Spleen (tissue), 11 donors: ENCODE measurements around the gene TSSK3. TPM values are rescaled to one million over a fixed set of nuclear protein-coding genes. Genes with fewer than 3 reads are reported as not detected.

Source experiments
- DNase-seq: peaks from one replicate; pipeline ENCODE4 v3.0.0-alpha.2; 2020
- H3K27ac ChIP-seq, 8 donors: fragments of 200-600 bp; sonication (generic) in 7 of 8; 1 replicate in 4 of 8; 2 replicates in 4 of 8; pipeline versions ENCODE4 v1.5.0 to v1.8.0; 2016 to 2021; ENCODE audit warnings: inconsistent platforms in 4 of 8, mild to moderate bottlenecking in 4 of 8, moderate library complexity in 1 of 8
- H3K27me3 ChIP-seq, 7 donors: fragments of 200-600 bp; sonication (generic) in 6 of 7; replicated peaks in 1 of 7; 1 replicate in 4 of 7; 2 replicates in 3 of 7; pipeline versions ENCODE4 v1.5.0 to v1.8.0; 2016 to 2021; ENCODE audit warnings: inconsistent platforms in 3 of 7, mild to moderate bottlenecking in 1 of 7
- H3K36me3 ChIP-seq, 6 donors: fragments of 200-600 bp; sonication (generic) in 5 of 6; 1 replicate in 4 of 6; 2 replicates in 2 of 6; pipeline versions ENCODE4 v1.5.0 to v1.8.0; 2016 to 2021; ENCODE audit warnings: inconsistent platforms in 2 of 6
- H3K4me1 ChIP-seq, 6 donors: fragments of 200-600 bp; sonication (generic) in 5 of 6; 1 replicate in 3 of 6; 2 replicates in 3 of 6; pipeline versions ENCODE4 v1.5.0 to v1.8.0; 2016 to 2021; ENCODE audit warnings: inconsistent platforms in 3 of 6
- H3K4me3 ChIP-seq, 8 donors: fragments of 200-600 bp; sonication (generic) in 7 of 8; 1 replicate in 4 of 8; 2 replicates in 4 of 8; pipeline versions ENCODE4 v1.5.0 to v1.8.0; 2016 to 2021; ENCODE audit warnings: inconsistent platforms in 4 of 8, mild to moderate bottlenecking in 4 of 8, moderate library complexity in 2 of 8
- H3K9me3 ChIP-seq, 8 donors: fragments of 200-600 bp; sonication (generic) in 7 of 8; 1 replicate in 4 of 8; 2 replicates in 4 of 8; pipeline versions ENCODE4 v1.5.0 to v1.8.0; 2016 to 2021; ENCODE audit warnings: inconsistent platforms in 4 of 8
- CTCF ChIP-seq, 11 experiments: fragments of 200-600 bp in 7 of 11; fragments of 450-650 bp in 4 of 11; sonication (generic) in 4 of 11; IDR thresholded peaks in 8 of 11; conservative IDR thresholded peaks in 3 of 11; 1 replicate in 7 of 11; 2 replicates in 4 of 11; pipeline versions ENCODE4 v1.4.0 to v1.8.0; 2016 to 2021; ENCODE audit warnings: antibody characterized with exemption in 11 of 11, inconsistent platforms in 4 of 11, mild to moderate bottlenecking in 1 of 11
- POLR2A ChIP-seq, 3 donors: fragments of 450-650 bp; IDR thresholded peaks; one replicate each; pipeline ENCODE4 v1.5.1; 2017; ENCODE audit warnings: antibody characterized with exemption in 3 of 3, mild to moderate bottlenecking in 1 of 3
- POLR2AphosphoS5 ChIP-seq, 3 donors: sonication (generic); formaldehyde crosslinking; IDR thresholded peaks; one replicate each; pipeline ENCODE4 v1.5.1; 2017; ENCODE audit warnings: antibody characterized with exemption in 3 of 3
- WGBS, 5 donors: extraction: QIAGEN DNeasy Blood & Tissue Kit in 3 of 5; methylation state at CpG; one replicate each; pipeline versions ENCODE4 v1.1.5 to v1.1.7; 2013 to 2018; 5-methylcytosine and 5-hydroxymethylcytosine counted together
- intact Hi-C: fragments of 100-400 bp; cut with DNase I; formaldehyde crosslinking; loops from one replicate; pipeline ENCODE4 v1.15.0; 2023; ENCODE audit warnings: low total_unique reads
- polyA plus RNA-seq, 3 donors: library from polyadenylated mRNA; stranded (reverse); fragments of 200-250 nt; gene quantifications; one replicate each; pipeline ENCODE4 v1.2.1, GENCODE V29; 2013
- total RNA-seq, 7 donors: library from RNA; depleted of rRNA in 3 of 7; stranded (reverse); fragments of >200 nt in 3 of 7; fragmentation: NEBNext Ultra II Directional in 4 of 7; extraction: Animal tissue kit (Norgen Biotek cat#: 25700) in 4 of 7; gene quantifications; one replicate each; pipeline versions ENCODE4 v1.1.0 to v1.2.1, GENCODE V29; 2016 to 2021
- donor health status: healthy with polysubstance abuse.
- donor health status: DM: no; HTN: no; CAD: no; lungs with moderate emphysema.
- donor health status: DM: no; HTN: no; CAD: no.
- donor health status: Bipolar disorder and iron deficiency.
- donor health status: healthy.
- donor health status: DM: no; HTN: no; CAD: no.
- donor health status: DM: yes; HTN: yes; CAD: no.

TSSK3 gene
- total and polyA plus RNA-seq, 10 donors = 0.15 to 6.6 (median 2.6) TPM

GRCh38 chr1:32392325-32392724 lies 30.0 kb downstream of the TSSK3 start:
- no peak for DNase-seq
- H3K9me3 ChIP-seq = no peaks in the 10 kb centered on the region
- peaks cover 29 to 80% (median 49%) of the 10 kb centered on the region in 6 donors for H3K4me1 ChIP-seq
- whole genome bisulfite sequencing, 5 donors = 31 to 48% (median 42%) methylated on average over 3 of the region's 3 CpGs
- H3K4me3 ChIP-seq = peak overlapping the region in 3 of 8 donors; percentile 67 to 86 (median 84)
- peaks cover 0 to 57% (median 35%) of the 10 kb centered on the region in 6 donors for H3K36me3 ChIP-seq
- peak overlapping the region in 7 of 8 donors; percentile 3 to 97 (median 93) for H3K27ac ChIP-seq
- intact Hi-C loops = no loop called here
- no peak for TF ChIP-seq POLR2A (IDR thresholded peaks at IDR 0.05)
- TF ChIP-seq POLR2AphosphoS5 (IDR thresholded peaks at IDR 0.05) = no peak
- TF ChIP-seq CTCF (IDR thresholded peaks at IDR 0.05 in 8 of 11, conservative IDR thresholded peaks at IDR 0.05 in 3 of 11) = no peak
- no peaks in the 10 kb centered on the region for H3K27me3 ChIP-seq

GRCh38 chr1:32393136-32393535 lies 30.8 kb downstream of the TSSK3 start:
- Histone ChIP-seq H3K36me3 (peaks cover 0 to 49% (median 29%) of the 10 kb centered on the region in 6 donors), H3K27me3 (no peaks in the 10 kb centered on the region), H3K4me1 (peaks cover 29 to 72% (median 47%) of the 10 kb centered on the region in 6 donors), H3K9me3 (no peaks in the 10 kb centered on the region), H3K4me3 (peak overlapping the region in 7 of 8 donors; percentile 61 to 88 (median 79)), H3K27ac (peak overlapping the region; percentile 82 to 97 (median 93))
- TF ChIP-seq POLR2A (IDR thresholded peaks at IDR 0.05) = no peak
- TF ChIP-seq CTCF (IDR thresholded peaks at IDR 0.05 in 8 of 11, conservative IDR thresholded peaks at IDR 0.05 in 3 of 11) = no peak
- no peak for TF ChIP-seq POLR2AphosphoS5 (IDR thresholded peaks at IDR 0.05)
- intact Hi-C loops = no loop called here
- WGBS, 5 donors = 57 to 73% (median 70%) methylated on average over 1 of the region's 1 CpG
- DNase-seq = no peak

GRCh38 chr1:32393832-32394140 lies 31.4 kb downstream of the TSSK3 start:
- peak overlapping the region; percentile 61 to 88 (median 75) for H3K4me3 ChIP-seq
- H3K4me1 ChIP-seq = peaks cover 29 to 66% (median 47%) of the 10 kb centered on the region in 6 donors
- no peaks in the 10 kb centered on the region for H3K27me3 ChIP-seq
- WGBS, 5 donors = 2 to 4% (median 3%) methylated on average over 13 to 15 of the region's 15 CpGs
- TF ChIP-seq POLR2AphosphoS5 (IDR thresholded peaks at IDR 0.05) (no peak), CTCF (IDR thresholded peaks at IDR 0.05 in 8 of 11, conservative IDR thresholded peaks at IDR 0.05 in 3 of 11) (no peak), POLR2A (IDR thresholded peaks at IDR 0.05) (no peak)
- DNase-seq = no peak
- H3K27ac ChIP-seq = peak overlapping the region; percentile 82 to 97 (median 93)
- intact Hi-C loops = no loop called here
- peaks cover 0 to 42% (median 23%) of the 10 kb centered on the region in 6 donors for H3K36me3 ChIP-seq
- no peaks in the 10 kb centered on the region for H3K9me3 ChIP-seq

- intact Hi-C loops = no loop called here
- Histone ChIP-seq H3K4me3 (peak within 1 kb of the TSS; percentile 61 to 88 (median 75)), H3K27me3 (no peaks in the 10 kb centered on the region), H3K36me3 (peaks cover 0 to 37% (median 20%) of the 10 kb centered on the region in 6 donors), H3K9me3 (no peaks in the 10 kb centered on the region), H3K27ac (peak within 1 kb of the TSS; percentile 82 to 97 (median 93)), H3K4me1 (peaks cover 29 to 60% (median 47%) of the 10 kb centered on the region in 6 donors)
- TF ChIP-seq POLR2A (IDR thresholded peaks at IDR 0.05) (peak in 2 of 3 donors; percentile 81 to 86), POLR2AphosphoS5 (IDR thresholded peaks at IDR 0.05) (peak; percentile 97 to 99 (median 98)), CTCF (IDR thresholded peaks at IDR 0.05 in 8 of 11, conservative IDR thresholded peaks at IDR 0.05 in 3 of 11) (peak in 3 of 11 experiments; percentile 20 to 32 (median 24))
- 0 to 1% (median 0%) methylated on average over 36 to 48 of the region's 48 CpGs for WGBS, 5 donors
- DNase-seq = peak; percentile 98
Measured at GRCh38 chr1:32394141-32394889, 32.0 kb downstream of the TSSK3 start, which contains the start of gene BSDC1. BSDC1 (minus strand) TSS chr1:32394441; CDS start chr1:32394414, 27 bp downstream.
